Measurements from ENCODE around the gene CA9.

Gene CA9

DNA sequence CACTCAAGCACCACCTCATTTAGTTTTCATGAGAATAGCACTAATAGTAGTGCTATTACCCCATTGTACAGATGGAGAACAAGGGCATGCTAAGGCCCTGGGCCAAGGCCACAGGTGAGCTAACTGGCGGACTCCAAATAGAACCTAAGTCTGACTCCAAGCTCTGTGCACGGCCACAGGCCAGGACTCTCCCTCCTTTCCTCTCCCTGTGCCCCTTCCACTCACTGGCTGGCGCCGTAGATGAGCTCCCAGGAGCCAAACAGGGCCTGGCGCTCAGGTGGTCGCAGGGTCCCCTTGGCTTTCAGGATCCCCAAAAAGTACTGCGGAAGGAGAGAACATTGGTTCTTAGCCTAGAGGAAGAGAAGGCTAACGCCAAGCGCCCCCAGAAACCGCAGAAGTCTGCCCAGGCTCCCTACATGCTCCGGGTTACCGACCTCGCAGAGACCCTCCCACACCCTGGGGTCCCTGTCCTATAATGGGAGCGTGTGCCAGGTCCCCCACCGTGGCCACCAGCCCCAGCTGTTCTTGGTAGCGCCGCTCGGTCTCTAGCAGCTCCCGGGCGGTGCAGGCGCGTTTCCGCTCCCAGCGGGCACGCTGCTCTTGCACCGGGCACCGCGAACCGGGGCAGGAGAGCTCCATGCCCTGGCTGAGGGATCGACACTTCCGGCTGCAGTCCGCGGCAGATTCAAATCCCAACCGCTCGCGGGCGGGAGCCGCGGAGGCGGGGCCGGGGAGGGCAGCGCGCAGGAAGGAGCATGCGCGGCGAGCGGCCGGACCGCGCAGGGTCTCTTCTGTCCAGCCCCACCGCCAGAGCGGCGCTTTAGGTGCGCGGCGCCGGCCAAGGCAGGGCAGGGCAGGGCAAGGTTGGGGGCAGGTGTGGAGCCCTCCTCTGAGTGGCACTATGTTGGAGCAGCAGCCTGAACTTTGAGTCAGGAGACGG lies 8.9 kb upstream of the CA9 start, which contains the start of gene ARHGEF39:
Gene ARHGEF39 (minus strand): TSS at position 665 of the 940 bp plus-strand sequence. CDS start 26 bp downstream, at position 639.
- TF ChIP-seq, protein P1, sequence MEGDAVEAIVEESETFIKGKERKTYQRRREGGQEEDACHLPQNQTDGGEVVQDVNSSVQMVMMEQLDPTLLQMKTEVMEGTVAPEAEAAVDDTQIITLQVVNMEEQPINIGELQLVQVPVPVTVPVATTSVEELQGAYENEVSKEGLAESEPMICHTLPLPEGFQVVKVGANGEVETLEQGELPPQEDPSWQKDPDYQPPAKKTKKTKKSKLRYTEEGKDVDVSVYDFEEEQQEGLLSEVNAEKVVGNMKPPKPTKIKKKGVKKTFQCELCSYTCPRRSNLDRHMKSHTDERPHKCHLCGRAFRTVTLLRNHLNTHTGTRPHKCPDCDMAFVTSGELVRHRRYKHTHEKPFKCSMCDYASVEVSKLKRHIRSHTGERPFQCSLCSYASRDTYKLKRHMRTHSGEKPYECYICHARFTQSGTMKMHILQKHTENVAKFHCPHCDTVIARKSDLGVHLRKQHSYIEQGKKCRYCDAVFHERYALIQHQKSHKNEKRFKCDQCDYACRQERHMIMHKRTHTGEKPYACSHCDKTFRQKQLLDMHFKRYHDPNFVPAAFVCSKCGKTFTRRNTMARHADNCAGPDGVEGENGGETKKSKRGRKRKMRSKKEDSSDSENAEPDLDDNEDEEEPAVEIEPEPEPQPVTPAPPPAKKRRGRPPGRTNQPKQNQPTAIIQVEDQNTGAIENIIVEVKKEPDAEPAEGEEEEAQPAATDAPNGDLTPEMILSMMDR (IDR thresholded peaks at IDR 0.05; ENCODE audit: low read depth, low read length), result no peak
- peak within 1 kb of the TSS; percentile 63 for H3K4me3 ChIP-seq (ENCODE audit: low read depth, low read length)

DNA sequence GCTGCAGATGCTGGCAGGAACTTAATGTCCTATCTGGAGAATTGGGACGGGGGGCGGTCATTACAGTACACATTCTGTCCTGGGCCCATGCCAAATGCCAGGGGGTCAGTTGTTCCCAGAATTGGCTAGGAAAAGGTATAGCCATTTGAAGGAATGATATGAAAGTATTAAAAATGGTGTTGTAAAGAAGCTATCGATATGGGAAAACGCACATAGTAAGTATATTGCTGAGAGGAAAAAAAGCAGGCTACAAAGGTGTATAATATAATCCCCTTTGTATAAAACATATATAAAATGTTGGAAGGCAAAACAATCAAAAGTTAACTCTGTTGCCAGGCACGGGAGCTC lies 8.3 kb upstream of the CA9 start:
- H3K4me3 ChIP-seq (ENCODE audit: low read depth, low read length), result peak overlapping the region; percentile 63
- TF ChIP-seq, protein P1 (IDR thresholded peaks at IDR 0.05; ENCODE audit: low read depth, low read length), result no peak

DNA sequence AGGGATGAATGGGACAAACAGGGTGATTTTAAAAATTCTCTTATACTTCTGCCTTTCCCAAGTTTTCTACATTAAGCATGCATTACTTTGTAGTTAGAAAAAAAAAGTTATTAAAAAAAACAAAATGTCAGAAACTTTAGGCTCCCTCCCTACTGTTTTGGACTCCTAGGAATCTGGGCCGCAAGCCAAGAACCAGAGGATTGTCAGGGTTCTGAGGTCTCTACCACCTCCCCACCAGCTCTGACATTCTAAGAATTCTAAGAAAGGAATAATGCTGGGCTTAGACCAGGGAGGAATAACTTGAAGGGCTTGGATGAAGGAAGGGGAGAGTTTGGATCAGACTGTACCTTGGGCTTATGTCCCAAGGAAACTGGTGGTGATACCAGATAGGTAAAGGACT lies 7.7 kb upstream of the CA9 start:
- TF ChIP-seq, protein P1 (IDR thresholded peaks at IDR 0.05; ENCODE audit: low read depth, low read length), result no peak
- no peak overlapping the region for H3K4me3 ChIP-seq (ENCODE audit: low read depth, low read length)

DNA sequence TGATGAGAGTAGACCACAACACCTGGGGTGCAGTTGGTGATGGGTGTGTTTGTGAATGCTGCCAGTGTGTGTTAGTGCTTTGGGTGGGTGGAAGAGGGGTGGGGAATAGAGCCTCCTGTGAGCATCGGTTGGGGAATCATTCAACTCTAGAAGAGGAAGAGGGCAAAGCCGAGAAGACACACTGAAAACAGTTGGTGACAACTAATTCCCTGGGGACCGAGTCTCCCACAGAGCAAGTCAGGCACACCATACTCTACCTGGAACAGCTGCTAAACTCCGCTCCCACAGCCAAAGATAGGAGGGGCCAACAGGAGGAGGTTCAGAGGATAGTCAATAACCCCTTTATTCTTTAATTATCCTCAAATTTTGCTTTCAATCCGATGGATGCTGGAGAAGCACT lies 7.2 kb upstream of the CA9 start:
- H3K4me3 ChIP-seq (ENCODE audit: low read depth, low read length), result no peak overlapping the region
- TF ChIP-seq, protein P1 (IDR thresholded peaks at IDR 0.05; ENCODE audit: low read depth, low read length), result no peak

DNA sequence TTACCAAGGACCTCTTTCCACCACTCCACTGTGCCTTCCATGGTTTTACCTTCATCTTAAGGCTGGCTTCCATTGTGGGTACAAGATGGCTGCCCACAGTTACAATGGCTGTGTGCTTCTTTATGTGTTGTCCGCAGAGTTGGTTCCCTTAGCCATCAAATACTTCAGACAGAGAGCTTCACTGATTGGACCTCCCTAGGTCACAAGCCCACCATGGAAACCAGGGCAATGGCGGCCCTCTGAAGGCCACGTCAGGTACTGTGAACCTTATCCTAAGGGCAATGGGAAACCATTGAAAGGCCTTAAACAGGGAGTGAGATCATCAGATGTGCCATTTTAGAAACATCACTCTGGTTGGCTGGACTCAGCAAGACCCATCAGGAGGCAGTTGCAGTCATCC lies 5.8 kb upstream of the CA9 start:
- TF ChIP-seq, protein P1 (IDR thresholded peaks at IDR 0.05; ENCODE audit: low read depth, low read length), result no peak
- no peak overlapping the region for H3K4me3 ChIP-seq (ENCODE audit: low read depth, low read length)

DNA sequence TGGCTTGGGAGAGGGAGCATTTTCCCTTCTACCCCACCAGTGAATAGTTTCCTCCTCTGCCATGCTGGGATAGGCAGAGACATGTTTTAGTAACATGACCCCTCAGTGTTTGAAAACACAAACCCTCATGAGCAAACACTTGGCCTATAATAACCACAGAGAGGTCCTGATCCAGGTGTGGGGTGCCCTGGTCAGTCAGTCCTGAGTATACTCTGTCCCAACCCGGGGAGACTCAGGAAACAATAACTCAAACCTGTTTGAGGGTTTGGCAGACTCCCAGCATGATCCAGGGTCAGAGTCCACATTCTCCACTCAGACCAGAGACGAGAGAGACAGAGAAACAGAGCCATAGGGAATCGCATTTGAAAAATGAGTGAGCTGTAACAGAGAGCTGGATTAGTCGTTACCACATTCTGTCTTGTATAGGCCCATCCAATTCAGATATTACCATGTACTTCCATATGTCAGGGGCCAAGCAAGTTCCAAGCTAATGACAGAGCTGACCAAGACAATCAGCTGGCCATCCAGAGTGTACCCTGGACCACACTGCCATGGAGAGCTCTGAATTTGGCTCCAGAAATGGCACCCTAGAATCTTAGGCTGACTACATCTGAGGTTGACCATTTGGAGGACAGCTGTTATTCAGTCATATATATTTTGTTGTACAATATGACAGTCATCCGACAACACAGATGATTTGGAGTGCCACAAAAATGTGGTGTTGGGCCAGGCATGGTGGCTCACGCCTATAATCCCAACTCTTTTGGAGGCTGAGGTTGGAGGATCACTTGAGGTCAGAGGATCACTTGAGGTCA lies 4.2 kb upstream of the CA9 start:
- TF ChIP-seq, protein P1 (IDR thresholded peaks at IDR 0.05; ENCODE audit: low read depth, low read length), result no peak
- H3K4me3 ChIP-seq (ENCODE audit: low read depth, low read length), result no peak overlapping the region

DNA sequence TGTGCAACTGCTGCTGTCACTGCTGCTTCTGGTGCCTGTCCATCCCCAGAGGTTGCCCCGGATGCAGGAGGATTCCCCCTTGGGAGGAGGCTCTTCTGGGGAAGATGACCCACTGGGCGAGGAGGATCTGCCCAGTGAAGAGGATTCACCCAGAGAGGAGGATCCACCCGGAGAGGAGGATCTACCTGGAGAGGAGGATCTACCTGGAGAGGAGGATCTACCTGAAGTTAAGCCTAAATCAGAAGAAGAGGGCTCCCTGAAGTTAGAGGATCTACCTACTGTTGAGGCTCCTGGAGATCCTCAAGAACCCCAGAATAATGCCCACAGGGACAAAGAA lies 265 bp downstream of the CA9 start:
- TF ChIP-seq, protein P1 (IDR thresholded peaks at IDR 0.05; ENCODE audit: low read depth, low read length), result no peak
- H3K4me3 ChIP-seq (ENCODE audit: low read depth, low read length), result no peak overlapping the region

Measured in WI38 (cell line).